K562 (cell line): Measurements from ENCODE around the gene ALKBH2. TPM values are rescaled to one million over a fixed set of nuclear protein-coding genes. Genes with fewer than 3 reads are reported as not detected.

ENCODE experiments used
- CBFA2T2 ChIP-seq: fragments of 450-650 bp; conservative IDR thresholded peaks from 2 replicates; pipeline ENCODE4 v1.6.1; 2017; ENCODE audit warnings: mild to moderate bottlenecking
- CBX3 ChIP-seq, 2 experiments: IDR thresholded peaks; 1 replicate in 1 of 2; 2 replicates in 1 of 2; pipeline ENCODE4 v1.6.1; 2012; ENCODE audit warnings: inconsistent platforms in 2 of 2, low read length in 2 of 2, borderline replicate concordance in 1 of 2, control low read depth in 1 of 2
- DPF2 ChIP-seq: fragments of 450-650 bp; IDR thresholded peaks from 2 replicates; pipeline ENCODE4 v1.6.1; 2016
- EHMT2 ChIP-seq: fragments of 450-650 bp; IDR thresholded peaks from 2 replicates; pipeline ENCODE4 v1.6.1; 2018; ENCODE audit warnings: antibody characterized with exemption
- ERF ChIP-seq: fragments of 450-650 bp; formaldehyde crosslinking; IDR thresholded peaks from 2 replicates; pipeline ENCODE4 v1.4.0; 2020; ENCODE audit warnings: mild to moderate bottlenecking, mixed read lengths
- ESRRB ChIP-seq: fragments of 250-450 bp; sonication (Bioruptor Pico); IDR thresholded peaks from 2 replicates; pipeline ENCODE4 v1.5.0; 2020; ENCODE audit warnings: mild to moderate bottlenecking, moderate library complexity, borderline replicate concordance
- FOSL1 ChIP-seq: fragments of 200-800 bp; sonication (Bioruptor generic); conservative IDR thresholded peaks from 2 replicates; pipeline ENCODE4 v1.6.1; 2016; ENCODE audit warnings: missing genetic modification characterization, missing compliant biosample characterization
- GABPB1 ChIP-seq: sonication (generic); formaldehyde crosslinking; IDR thresholded peaks from 2 replicates; pipeline ENCODE4 v1.8.0; 2022; ENCODE audit warnings: mild to moderate bottlenecking, missing genetic modification reagents
- JUN ChIP-seq, 2 experiments: sonication (generic) in 1 of 2; formaldehyde crosslinking in 1 of 2; IDR thresholded peaks; 2 replicates each; pipeline versions ENCODE4 v1.6.1 to v1.8.0; 2012 to 2022; ENCODE audit warnings: borderline replicate concordance in 2 of 2, mild to moderate bottlenecking in 2 of 2, improper control_type of control experiment in 1 of 2, low read depth in 1 of 2, low read length in 1 of 2, missing genetic modification reagents in 1 of 2
- KDM2B ChIP-seq: fragments of 250-450 bp; sonication (Bioruptor Pico); IDR thresholded peaks from 2 replicates; pipeline ENCODE4 v1.8.0; 2021; ENCODE audit warnings: mild to moderate bottlenecking, moderate library complexity
- LCOR ChIP-seq: sonication (generic); formaldehyde crosslinking; IDR thresholded peaks from 2 replicates; pipeline ENCODE4 v1.8.0; 2022; ENCODE audit warnings: mild to moderate bottlenecking, missing genetic modification reagents
- MIER1 ChIP-seq: fragments of 450-650 bp; IDR thresholded peaks from 2 replicates; pipeline ENCODE4 v1.6.1; 2016; ENCODE audit warnings: antibody characterized with exemption, mild to moderate bottlenecking, low read depth
- NCOA2 ChIP-seq, 2 experiments: fragments of 450-650 bp; IDR thresholded peaks; 2 replicates each; pipeline ENCODE4 v1.6.1; 2018; ENCODE audit warnings: mild to moderate bottlenecking in 2 of 2, moderate library complexity in 1 of 2; ENCODE audit not compliant: partially characterized antibody in 2 of 2
- NR2C1 ChIP-seq, 2 experiments: fragments of 450-650 bp; IDR thresholded peaks; 2 replicates each; pipeline ENCODE4 v1.6.1; 2017; ENCODE audit warnings: mild to moderate bottlenecking in 2 of 2, antibody characterized with exemption in 1 of 2, inconsistent platforms in 1 of 2, missing compliant biosample characterization in 1 of 2, missing genetic modification characterization in 1 of 2
- NRF1 ChIP-seq, 2 experiments: fragments of 450-650 bp; IDR thresholded peaks in 1 of 2; conservative IDR thresholded peaks in 1 of 2; 2 replicates each; pipeline ENCODE4 v1.6.1; 2014; ENCODE audit warnings: mild to moderate bottlenecking in 2 of 2
- NUFIP1 ChIP-seq: fragments of 450-650 bp; IDR thresholded peaks from 2 replicates; pipeline ENCODE4 v1.6.1; 2018; ENCODE audit not compliant: partially characterized antibody
- PHB ChIP-seq: fragments of 250-450 bp; sonication (Bioruptor Pico); IDR thresholded peaks from 2 replicates; pipeline ENCODE4 v1.5.0; 2021
- POLR2B ChIP-seq: fragments of 450-650 bp; IDR thresholded peaks from 2 replicates; pipeline ENCODE4 v1.6.1; 2018; ENCODE audit warnings: low read depth; ENCODE audit not compliant: partially characterized antibody
- PTRF ChIP-seq: fragments of 450-650 bp; IDR thresholded peaks from 2 replicates; pipeline ENCODE4 v1.6.1; 2016; ENCODE audit warnings: mild to moderate bottlenecking, missing genetic modification characterization, missing compliant biosample characterization
- PYGO2 ChIP-seq: fragments of 450-650 bp; IDR thresholded peaks from 2 replicates; pipeline ENCODE4 v1.6.1; 2016; ENCODE audit warnings: mild to moderate bottlenecking, missing genetic modification characterization, moderate library complexity, missing compliant biosample characterization
- STAT5B ChIP-seq: fragments of 250-450 bp; sonication (Bioruptor Pico); IDR thresholded peaks from 2 replicates; pipeline ENCODE4 v1.8.0; 2021; ENCODE audit warnings: mild to moderate bottlenecking, inconsistent platforms
- TGIF2 ChIP-seq: sonication (generic); formaldehyde crosslinking; IDR thresholded peaks from 2 replicates; pipeline ENCODE4 v1.8.1; 2022; ENCODE audit warnings: mild to moderate bottlenecking, missing genetic modification reagents, moderate library complexity
- ZBTB17 ChIP-seq: fragments of 450-650 bp; formaldehyde crosslinking; IDR thresholded peaks from 2 replicates; pipeline ENCODE4 v1.4.0; 2020; ENCODE audit warnings: mild to moderate bottlenecking
- ZNF12 ChIP-seq: sonication (generic); formaldehyde crosslinking; IDR thresholded peaks from 2 replicates; pipeline ENCODE4 v1.4.0; 2020; ENCODE audit warnings: mild to moderate bottlenecking, missing genetic modification reagents
- ZNF143 ChIP-seq: sonication (generic); formaldehyde crosslinking; IDR thresholded peaks from 2 replicates; pipeline ENCODE4 v1.9.0; 2022; ENCODE audit warnings: mild to moderate bottlenecking, missing genetic modification reagents
- ZNF274 ChIP-seq: IDR thresholded peaks from 2 replicates; pipeline ENCODE4 v1.6.1; 2011; ENCODE audit warnings: low read depth, mild to moderate bottlenecking, low read length, moderate library complexity, borderline replicate concordance
- polyA plus RNA-seq, 8 experiments: library from polyadenylated mRNA; depleted of rRNA in 4 of 8; stranded (reverse) in 5 of 8; unstranded in 3 of 8; fragments of >200 nt; fragmentation: Nextera tagmentation in 2 of 8; fragmentation: Illumina TruSeq in 1 of 8; extraction: Ambion mirVana in 2 of 8; extraction: Trizol in 1 of 8; gene quantifications; 2 replicates each; pipeline versions ENCODE4 v1.2.1 to v1.2.3, GENCODE V29; 2011 to 2014; ENCODE audit warnings: inconsistent platforms in 1 of 8, missing spikeins in 1 of 8
- total RNA-seq, 7 experiments: library from RNA; depleted of rRNA in 6 of 7; stranded (reverse); fragments of >200 nt in 6 of 7; fragmentation: Illumina TruSeq in 2 of 7; extraction: Trizol in 2 of 7; gene quantifications; 2 replicates each; pipeline versions ENCODE4 v1.2.1 to v1.2.3, GENCODE V29; 2011 to 2021; ENCODE audit warnings: low replicate concordance in 1 of 7
- TF ChIP-seq, protein P1 (sequence below): fragments of 450-650 bp; formaldehyde crosslinking; IDR thresholded peaks from 2 replicates; pipeline ENCODE4 v1.4.0; 2020; ENCODE audit warnings: mild to moderate bottlenecking
- TF ChIP-seq, protein P2 (sequence below): sonication (generic); formaldehyde crosslinking; IDR thresholded peaks from 2 replicates; pipeline ENCODE4 v1.8.0; 2022; ENCODE audit warnings: mild to moderate bottlenecking, missing genetic modification reagents

The ALKBH2 gene
- total and polyA plus RNA-seq, 9 of the 15 experiments (the other 6 are each of a cell fraction or from before 2014, with no cell fraction given): 5.9 to 56.1 (median 41.9) TPM

DNA sequence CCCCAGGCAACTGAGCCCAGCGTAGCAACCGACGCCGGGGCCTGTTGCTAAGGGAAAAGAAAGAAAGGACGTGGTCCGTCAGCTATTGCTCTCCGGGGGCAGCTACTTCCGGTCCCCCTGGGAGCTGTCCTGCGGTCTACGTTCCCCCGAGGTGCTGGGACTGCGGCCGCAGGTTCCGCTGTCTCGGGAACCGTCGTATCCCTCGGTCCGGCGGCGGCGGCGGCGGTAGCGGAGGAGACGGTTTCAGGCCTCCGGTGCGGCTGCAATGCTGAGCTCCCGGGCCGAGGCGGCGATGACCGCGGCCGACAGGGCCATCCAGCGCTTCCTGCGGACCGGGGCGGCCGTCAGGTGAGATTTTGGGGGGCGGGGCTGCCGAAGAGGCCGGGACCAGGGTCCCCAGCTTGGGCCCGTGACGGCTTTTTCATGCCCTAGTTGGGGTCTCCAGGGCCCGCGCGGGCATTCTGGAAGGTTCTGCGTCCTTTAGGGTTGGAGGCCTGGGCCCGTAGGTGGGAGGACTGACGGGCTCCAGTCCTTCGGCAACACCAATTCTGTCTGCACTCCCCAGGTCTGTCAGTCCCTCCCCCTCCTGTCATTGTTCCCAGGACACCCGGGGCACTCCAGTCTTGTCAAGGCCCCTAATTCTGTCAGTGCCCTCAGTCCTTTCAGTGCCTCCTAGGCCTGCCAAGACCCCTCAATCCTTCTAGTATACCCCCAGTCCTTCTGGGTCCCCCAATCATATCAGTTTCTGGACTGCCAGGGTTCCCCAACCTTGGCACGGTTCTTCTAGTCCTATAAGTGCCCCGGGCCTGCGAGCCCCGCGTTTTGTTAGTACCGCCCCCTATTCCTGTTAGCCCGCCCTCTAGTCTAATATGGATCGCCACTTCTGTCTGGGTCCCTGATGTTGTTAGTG lies 40.6 kb downstream of the ALKBH2 start, which contains the start of gene USP30 (continued):
- TF ChIP-seq LCOR (CRISPR knock-in tag) (no peak), TGIF2 (CRISPR knock-in tag) (no peak; the same call in 1 of the 2 replicates), MIER1 (no peak), GABPB1 (CRISPR knock-in tag) (peak; percentile 100), NCOA2 (IDR thresholded peaks at IDR 0.05; ENCODE audit: partially characterized antibody in 2 of 2) (no peak), POLR2B (no peak), EHMT2 (peak; percentile 66; the same call in 1 of the 2 replicates), FOSL1 (peak; percentile 54), DPF2 (no peak), PYGO2 (tag) (peak; percentile 59; the same call in 1 of the 2 replicates), JUN (IDR thresholded peaks at IDR 0.05; ENCODE audit: borderline replicate concordance, low read depth, low read length) (no peak), JUN (CRISPR knock-in tag; IDR thresholded peaks at IDR 0.05; ENCODE audit: borderline replicate concordance) (no peak), CBX3 (IDR thresholded peaks at IDR 0.05; ENCODE audit: borderline replicate concordance in 1 of 2, low read length in 2 of 2) (peak in 1 of 2 experiments; percentile 94; a peak in 2 of 3 replicates), ERF (CRISPR knock-in tag) (no peak), STAT5B (CRISPR knock-in tag) (no peak), NR2C1 (IDR thresholded peaks at IDR 0.05) (peak; percentile 46; the same call in 1 of the 2 replicates), NR2C1 (tag; IDR thresholded peaks at IDR 0.05) (peak; percentile 78), CBFA2T2 (no peak), NUFIP1 (no peak), NRF1 (conservative IDR thresholded peaks at IDR 0.05 in 1 of 2, IDR thresholded peaks at IDR 0.05 in 1 of 2) (no peak; a peak in 1 of 4 replicates), PHB (CRISPR knock-in tag) (peak; percentile 94), ESRRB (CRISPR knock-in tag) (no peak), ZNF274 (no peak), KDM2B (CRISPR knock-in tag) (peak; percentile 81; the same call in 1 of the 2 replicates), PTRF (tag) (no peak), ZNF12 (CRISPR knock-in tag) (no peak), ZBTB17 (CRISPR knock-in tag) (peak; percentile 42; the same call in 1 of the 2 replicates), ZNF143 (CRISPR knock-in tag) (no peak)
- TF ChIP-seq, protein P1, sequence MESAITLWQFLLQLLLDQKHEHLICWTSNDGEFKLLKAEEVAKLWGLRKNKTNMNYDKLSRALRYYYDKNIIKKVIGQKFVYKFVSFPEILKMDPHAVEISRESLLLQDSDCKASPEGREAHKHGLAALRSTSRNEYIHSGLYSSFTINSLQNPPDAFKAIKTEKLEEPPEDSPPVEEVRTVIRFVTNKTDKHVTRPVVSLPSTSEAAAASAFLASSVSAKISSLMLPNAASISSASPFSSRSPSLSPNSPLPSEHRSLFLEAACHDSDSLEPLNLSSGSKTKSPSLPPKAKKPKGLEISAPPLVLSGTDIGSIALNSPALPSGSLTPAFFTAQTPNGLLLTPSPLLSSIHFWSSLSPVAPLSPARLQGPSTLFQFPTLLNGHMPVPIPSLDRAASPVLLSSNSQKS (CRISPR knock-in tag): no peak
- TF ChIP-seq, protein P2, sequence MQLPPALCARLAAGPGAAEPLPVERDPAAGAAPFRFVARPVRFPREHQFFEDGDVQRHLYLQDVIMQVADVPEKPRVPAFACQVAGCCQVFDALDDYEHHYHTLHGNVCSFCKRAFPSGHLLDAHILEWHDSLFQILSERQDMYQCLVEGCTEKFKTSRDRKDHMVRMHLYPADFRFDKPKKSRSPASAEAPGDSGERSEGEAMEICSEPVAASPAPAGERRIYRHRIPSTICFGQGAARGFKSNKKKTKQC: peak; percentile 87; the same call in 1 of the 2 replicates
